ENCODE data around the gene CDH5. TPM values are rescaled to one million over a fixed set of nuclear protein-coding genes. Genes with fewer than 3 reads are reported as not detected.

The CDH5 gene
- total and polyA plus RNA-seq, 2 of the 13 experiments (the other 11 are each of a cell fraction or from before 2014, with no cell fraction given) = 0.71 to 1.1 TPM

DNA sequence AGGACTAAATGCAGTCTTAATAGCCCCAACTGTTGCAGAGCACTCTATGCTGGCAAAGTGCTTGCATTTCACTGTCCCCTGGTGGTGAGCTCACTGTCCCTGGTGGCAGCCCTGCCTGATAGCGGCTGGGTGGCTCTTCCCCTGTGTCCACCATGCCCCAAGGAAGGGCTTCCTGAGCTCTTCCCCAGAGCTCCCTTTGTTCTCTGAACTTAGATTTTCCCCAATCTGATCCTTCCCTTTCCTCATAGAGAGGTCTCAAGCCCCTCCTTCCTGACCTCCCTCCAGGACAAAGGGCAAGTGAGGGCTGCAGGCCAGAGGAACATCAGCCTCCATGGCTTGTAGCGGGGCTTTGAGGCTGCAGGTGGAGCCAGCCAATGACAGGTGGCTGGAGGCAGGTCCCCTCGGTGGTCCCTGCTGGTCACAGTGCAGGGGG is 77.6 kb downstream of the CDH5 start (continued):
- TF ChIP-seq ZC3H13 (CRISPR knock-in tag; IDR thresholded peaks at IDR 0.05) (0 out of 2 replicates have a peak, but pooled peaks have one; percentile 23), ZNF263 (CRISPR knock-in tag; IDR thresholded peaks at IDR 0.05) (peak; percentile 63), XRCC5 (optimal IDR thresholded peaks at IDR 0.05; ENCODE audit: low read length) (peak; percentile 58), MAZ (IDR thresholded peaks at IDR 0.05; ENCODE audit: borderline replicate concordance, low read depth, low read length) (no peak), MAZ (CRISPR knock-in tag; IDR thresholded peaks at IDR 0.05; ENCODE audit: low read depth) (no peak), NR1H2 (CRISPR knock-in tag; IDR thresholded peaks at IDR 0.05; ENCODE audit: borderline replicate concordance, low read depth) (0 out of 2 replicates have a peak, but pooled peaks have one; percentile 13), ZFP90 (CRISPR knock-in tag; IDR thresholded peaks at IDR 0.05; ENCODE audit: borderline replicate concordance) (no peak), RAD21 (CRISPR knock-in tag; IDR thresholded peaks at IDR 0.05) (peak; percentile 71), ZNF678 (CRISPR knock-in tag; IDR thresholded peaks at IDR 0.05) (no peak), KMT2A (CRISPR knock-in tag; IDR thresholded peaks at IDR 0.05) (no peak), ZSCAN9 (CRISPR knock-in tag; IDR thresholded peaks at IDR 0.05; ENCODE audit: borderline replicate concordance) (0 out of 2 replicates have a peak, but pooled peaks have one; percentile 20), ZNF12 (CRISPR knock-in tag; IDR thresholded peaks at IDR 0.05) (no peak), ZNF382 (CRISPR knock-in tag; IDR thresholded peaks at IDR 0.05; ENCODE audit: borderline replicate concordance) (no peak), ZNF572 (CRISPR knock-in tag; IDR thresholded peaks at IDR 0.05) (0 out of 2 replicates have a peak, but pooled peaks have one; percentile 18), RXRB (CRISPR knock-in tag; IDR thresholded peaks at IDR 0.05; ENCODE audit: borderline replicate concordance) (peak; percentile 27; the same call in 1 of the 2 replicates), HNF4A (CRISPR knock-in tag; IDR thresholded peaks at IDR 0.05) (peak; percentile 27; the same call in 1 of the 2 replicates), KDM3A (CRISPR knock-in tag; IDR thresholded peaks at IDR 0.05; ENCODE audit: low read depth) (0 out of 2 replicates have a peak, but pooled peaks have one; percentile 43)
- TF ChIP-seq, protein P1, sequence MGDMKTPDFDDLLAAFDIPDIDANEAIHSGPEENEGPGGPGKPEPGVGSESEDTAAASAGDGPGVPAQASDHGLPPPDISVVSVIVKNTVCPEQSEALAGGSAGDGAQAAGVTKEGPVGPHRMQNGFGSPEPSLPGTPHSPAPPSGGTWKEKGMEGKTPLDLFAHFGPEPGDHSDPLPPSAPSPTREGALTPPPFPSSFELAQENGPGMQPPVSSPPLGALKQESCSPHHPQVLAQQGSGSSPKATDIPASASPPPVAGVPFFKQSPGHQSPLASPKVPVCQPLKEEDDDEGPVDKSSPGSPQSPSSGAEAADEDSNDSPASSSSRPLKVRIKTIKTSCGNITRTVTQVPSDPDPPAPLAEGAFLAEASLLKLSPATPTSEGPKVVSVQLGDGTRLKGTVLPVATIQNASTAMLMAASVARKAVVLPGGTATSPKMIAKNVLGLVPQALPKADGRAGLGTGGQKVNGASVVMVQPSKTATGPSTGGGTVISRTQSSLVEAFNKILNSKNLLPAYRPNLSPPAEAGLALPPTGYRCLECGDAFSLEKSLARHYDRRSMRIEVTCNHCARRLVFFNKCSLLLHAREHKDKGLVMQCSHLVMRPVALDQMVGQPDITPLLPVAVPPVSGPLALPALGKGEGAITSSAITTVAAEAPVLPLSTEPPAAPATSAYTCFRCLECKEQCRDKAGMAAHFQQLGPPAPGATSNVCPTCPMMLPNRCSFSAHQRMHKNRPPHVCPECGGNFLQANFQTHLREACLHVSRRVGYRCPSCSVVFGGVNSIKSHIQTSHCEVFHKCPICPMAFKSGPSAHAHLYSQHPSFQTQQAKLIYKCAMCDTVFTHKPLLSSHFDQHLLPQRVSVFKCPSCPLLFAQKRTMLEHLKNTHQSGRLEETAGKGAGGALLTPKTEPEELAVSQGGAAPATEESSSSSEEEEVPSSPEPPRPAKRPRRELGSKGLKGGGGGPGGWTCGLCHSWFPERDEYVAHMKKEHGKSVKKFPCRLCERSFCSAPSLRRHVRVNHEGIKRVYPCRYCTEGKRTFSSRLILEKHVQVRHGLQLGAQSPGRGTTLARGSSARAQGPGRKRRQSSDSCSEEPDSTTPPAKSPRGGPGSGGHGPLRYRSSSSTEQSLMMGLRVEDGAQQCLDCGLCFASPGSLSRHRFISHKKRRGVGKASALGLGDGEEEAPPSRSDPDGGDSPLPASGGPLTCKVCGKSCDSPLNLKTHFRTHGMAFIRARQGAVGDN (CRISPR knock-in tag; IDR thresholded peaks at IDR 0.05) = peak; percentile 30; the same call in 1 of the 2 replicates
- TF ChIP-seq, protein P2, sequence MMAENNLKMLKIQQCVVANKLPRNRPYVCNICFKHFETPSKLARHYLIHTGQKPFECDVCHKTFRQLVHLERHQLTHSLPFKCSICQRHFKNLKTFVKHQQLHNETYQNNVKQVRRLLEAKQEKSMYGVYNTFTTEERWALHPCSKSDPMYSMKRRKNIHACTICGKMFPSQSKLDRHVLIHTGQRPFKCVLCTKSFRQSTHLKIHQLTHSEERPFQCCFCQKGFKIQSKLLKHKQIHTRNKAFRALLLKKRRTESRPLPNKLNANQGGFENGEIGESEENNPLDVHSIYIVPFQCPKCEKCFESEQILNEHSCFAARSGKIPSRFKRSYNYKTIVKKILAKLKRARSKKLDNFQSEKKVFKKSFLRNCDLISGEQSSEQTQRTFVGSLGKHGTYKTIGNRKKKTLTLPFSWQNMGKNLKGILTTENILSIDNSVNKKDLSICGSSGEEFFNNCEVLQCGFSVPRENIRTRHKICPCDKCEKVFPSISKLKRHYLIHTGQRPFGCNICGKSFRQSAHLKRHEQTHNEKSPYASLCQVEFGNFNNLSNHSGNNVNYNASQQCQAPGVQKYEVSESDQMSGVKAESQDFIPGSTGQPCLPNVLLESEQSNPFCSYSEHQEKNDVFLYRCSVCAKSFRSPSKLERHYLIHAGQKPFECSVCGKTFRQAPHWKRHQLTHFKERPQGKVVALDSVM (CRISPR knock-in tag; IDR thresholded peaks at IDR 0.05) = no peak
- TF ChIP-seq, protein P3, sequence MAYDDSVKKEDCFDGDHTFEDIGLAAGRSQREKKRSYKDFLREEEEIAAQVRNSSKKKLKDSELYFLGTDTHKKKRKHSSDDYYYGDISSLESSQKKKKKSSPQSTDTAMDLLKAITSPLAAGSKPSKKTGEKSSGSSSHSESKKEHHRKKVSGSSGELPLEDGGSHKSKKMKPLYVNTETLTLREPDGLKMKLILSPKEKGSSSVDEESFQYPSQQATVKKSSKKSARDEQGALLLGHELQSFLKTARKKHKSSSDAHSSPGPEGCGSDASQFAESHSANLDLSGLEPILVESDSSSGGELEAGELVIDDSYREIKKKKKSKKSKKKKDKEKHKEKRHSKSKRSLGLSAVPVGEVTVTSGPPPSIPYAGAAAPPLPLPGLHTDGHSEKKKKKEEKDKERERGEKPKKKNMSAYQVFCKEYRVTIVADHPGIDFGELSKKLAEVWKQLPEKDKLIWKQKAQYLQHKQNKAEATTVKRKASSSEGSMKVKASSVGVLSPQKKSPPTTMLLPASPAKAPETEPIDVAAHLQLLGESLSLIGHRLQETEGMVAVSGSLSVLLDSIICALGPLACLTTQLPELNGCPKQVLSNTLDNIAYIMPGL (CRISPR knock-in tag; IDR thresholded peaks at IDR 0.05; ENCODE audit: borderline replicate concordance in 1 of 2, low read depth in 1 of 2) = 0 out of 4 replicates have a peak, but pooled peaks of 1 of the 2 experiments have one; percentile 25
- TF ChIP-seq, protein P4, sequence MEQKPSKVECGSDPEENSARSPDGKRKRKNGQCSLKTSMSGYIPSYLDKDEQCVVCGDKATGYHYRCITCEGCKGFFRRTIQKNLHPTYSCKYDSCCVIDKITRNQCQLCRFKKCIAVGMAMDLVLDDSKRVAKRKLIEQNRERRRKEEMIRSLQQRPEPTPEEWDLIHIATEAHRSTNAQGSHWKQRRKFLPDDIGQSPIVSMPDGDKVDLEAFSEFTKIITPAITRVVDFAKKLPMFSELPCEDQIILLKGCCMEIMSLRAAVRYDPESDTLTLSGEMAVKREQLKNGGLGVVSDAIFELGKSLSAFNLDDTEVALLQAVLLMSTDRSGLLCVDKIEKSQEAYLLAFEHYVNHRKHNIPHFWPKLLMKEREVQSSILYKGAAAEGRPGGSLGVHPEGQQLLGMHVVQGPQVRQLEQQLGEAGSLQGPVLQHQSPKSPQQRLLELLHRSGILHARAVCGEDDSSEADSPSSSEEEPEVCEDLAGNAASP (CRISPR knock-in tag; IDR thresholded peaks at IDR 0.05; ENCODE audit: borderline replicate concordance) = 0 out of 2 replicates have a peak, but pooled peaks have one; percentile 23

Data from HepG2 (cell line).